Measurements from ENCODE around the gene KCNJ16. TPM values are rescaled to one million over a fixed set of nuclear protein-coding genes. Genes with fewer than 3 reads are reported as not detected.

Gene KCNJ16
- total and polyA plus RNA-seq, 9 of the 15 experiments (the other 6 are each of a cell fraction or from before 2014, with no cell fraction given) = 0.01 to 0.75 (median 0.07) TPM; not detected in 4

DNA sequence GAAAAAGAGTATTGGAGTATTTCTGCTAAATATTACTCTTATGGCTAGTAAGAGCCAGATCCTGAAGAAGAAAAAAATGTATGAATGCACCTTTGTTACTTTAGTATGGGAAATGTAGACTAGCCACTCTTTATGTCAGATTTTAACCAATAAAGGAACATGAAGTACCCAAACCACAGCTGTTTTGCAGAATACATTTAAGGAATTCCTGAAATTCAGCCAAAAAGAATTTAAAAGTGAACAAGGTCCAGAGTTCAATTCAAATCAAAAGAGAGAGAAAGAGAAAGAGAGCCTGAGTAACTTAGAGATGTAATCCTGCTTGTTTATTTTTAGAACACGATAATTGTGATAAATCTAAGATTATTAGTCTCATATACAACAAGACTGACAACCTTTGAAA lies 1.2 kb downstream of the KCNJ16 start:
- no peaks in the 10 kb centered on the region; the same call in 2 of the 3 replicates for H3K36me3 ChIP-seq (ENCODE audit: control insufficient read depth, insufficient read depth, low read length)
- DNase-seq (ENCODE audit: extremely low read depth in 1 of 4, low spot score in 3 of 4) (no peak), FAIRE-seq (no peak), ATAC-seq (no peak)
- no TSS peak for BruUV-seq (replicated peaks)
- H3K9me1 ChIP-seq (ENCODE audit: control insufficient read depth, insufficient read depth, low read length) = no peaks in the 10 kb centered on the region
- H3K4me2 ChIP-seq (ENCODE audit: insufficient read depth, low read length) = no peak overlapping the region
- intact Hi-C loops (cut with micrococcal nuclease) = no loop called here
- no peaks in the 10 kb centered on the region for H3K27me3 ChIP-seq (ENCODE audit: control insufficient read depth in 2 of 2, insufficient read depth in 2 of 2, low read length in 2 of 2)
- CTCF ChIA-PET (ENCODE audit: low intra/inter-chr PET ratio) = no interaction called here
- POLR2A ChIA-PET = interaction anchor here (0.8 kb wide), 1 partner anchor 52 kb away, joined by 4 read pairs; no protein-coding TSS in a partner anchor
- no peaks in the 10 kb centered on the region for H3K9me3 ChIP-seq (replicated peaks; ENCODE audit: control insufficient read depth, insufficient read depth, low read depth, low read length)
- H3K4me1 ChIP-seq (replicated peaks in 1 of 2; ENCODE audit: control insufficient read depth in 2 of 2, insufficient read depth in 2 of 2, low read length in 2 of 2) = no peaks in the 10 kb centered on the region; a peak in 1 of 5 replicates
- H3K4me3 ChIP-seq = no peak overlapping the region
- no peak overlapping the region for H3K27ac ChIP-seq (ENCODE audit: extremely low read depth, low read depth, low read length)
- H3K79me2 ChIP-seq (ENCODE audit: control insufficient read depth, insufficient read depth, low read length) = 0 out of 3 replicates have a peak, but pooled peaks cover 3% of the 10 kb centered on the region
- 0 out of 2 replicates have a peak, but pooled peaks cover 3% of the 10 kb centered on the region for H4K20me1 ChIP-seq (replicated peaks; ENCODE audit: control insufficient read depth, insufficient read depth, low read length)
- H2AFZ ChIP-seq (ENCODE audit: low read depth, low read length) = no peak overlapping the region
- TF ChIP-seq NEUROD1 (IDR thresholded peaks at IDR 0.05; ENCODE audit: borderline replicate concordance, low read depth, low read length, partially characterized antibody) (no peak), ZNF212 (CRISPR knock-in tag; IDR thresholded peaks at IDR 0.05) (no peak), ZNF75A (CRISPR knock-in tag; IDR thresholded peaks at IDR 0.05) (no peak)
- no peak overlapping the region for H3K9ac ChIP-seq (ENCODE audit: insufficient read depth in 1 of 2, low read depth in 2 of 2, low read length in 2 of 2)
- in situ Hi-C loops (cut with MboI) = no loop called here
- 33% methylated on average over 1 of the region's 1 CpG for WGBS (ENCODE audit: insufficient coverage, low coverage, missing lambda C conversion rate)

DNA sequence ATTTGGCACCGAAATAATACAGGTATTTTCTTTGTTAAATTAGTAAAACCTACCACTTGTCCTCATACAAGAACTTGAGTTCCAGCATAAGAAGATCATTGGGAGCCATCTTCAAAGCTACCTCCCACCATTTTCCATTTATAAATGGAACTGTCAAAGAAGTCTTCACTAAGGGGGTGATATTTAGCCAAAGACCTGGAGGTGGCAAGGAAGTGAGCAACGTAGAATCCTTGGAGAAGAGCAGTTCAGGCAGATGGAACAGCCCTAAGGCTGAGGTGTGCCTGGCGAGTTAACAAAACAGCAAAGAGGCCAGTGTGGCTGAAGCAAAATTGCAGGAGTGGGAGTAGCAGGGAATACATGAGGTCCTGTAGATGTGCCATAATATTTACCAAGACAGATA lies 1.8 kb downstream of the KCNJ16 start:
- DNase-seq (ENCODE audit: extremely low read depth in 1 of 4, low spot score in 3 of 4) (no peak), ATAC-seq (no peak), FAIRE-seq (no peak)
- H3K4me1 ChIP-seq (replicated peaks in 1 of 2; ENCODE audit: control insufficient read depth in 2 of 2, insufficient read depth in 2 of 2, low read length in 2 of 2) = no peaks in the 10 kb centered on the region; a peak in 1 of 5 replicates
- CTCF ChIA-PET (ENCODE audit: low intra/inter-chr PET ratio) = no interaction called here
- no peak overlapping the region for H3K9ac ChIP-seq (ENCODE audit: insufficient read depth in 1 of 2, low read depth in 2 of 2, low read length in 2 of 2)
- no TSS peak for BruUV-seq (replicated peaks)
- no peaks in the 10 kb centered on the region for H3K9me1 ChIP-seq (ENCODE audit: control insufficient read depth, insufficient read depth, low read length)
- H3K27ac ChIP-seq (ENCODE audit: extremely low read depth, low read depth, low read length) = no peak overlapping the region
- POLR2A ChIA-PET = no interaction called here
- no peak overlapping the region for H3K4me3 ChIP-seq
- no peak overlapping the region for H3K4me2 ChIP-seq (ENCODE audit: insufficient read depth, low read length)
- H3K9me3 ChIP-seq (replicated peaks; ENCODE audit: control insufficient read depth, insufficient read depth, low read depth, low read length) = no peaks in the 10 kb centered on the region
- intact Hi-C loops (cut with micrococcal nuclease) (no loop called here), in situ Hi-C loops (cut with MboI) (no loop called here)
- no peaks in the 10 kb centered on the region; the same call in 2 of the 3 replicates for H3K36me3 ChIP-seq (ENCODE audit: control insufficient read depth, insufficient read depth, low read length)
- 0 out of 2 replicates have a peak, but pooled peaks cover 3% of the 10 kb centered on the region for H4K20me1 ChIP-seq (replicated peaks; ENCODE audit: control insufficient read depth, insufficient read depth, low read length)
- no peaks in the 10 kb centered on the region for H3K27me3 ChIP-seq (ENCODE audit: control insufficient read depth in 2 of 2, insufficient read depth in 2 of 2, low read length in 2 of 2)
- H3K79me2 ChIP-seq (ENCODE audit: control insufficient read depth, insufficient read depth, low read length) = 0 out of 3 replicates have a peak, but pooled peaks cover 3% of the 10 kb centered on the region
- H2AFZ ChIP-seq (ENCODE audit: low read depth, low read length) = no peak overlapping the region
- WGBS (ENCODE audit: insufficient coverage, low coverage, missing lambda C conversion rate) = 27% methylated on average over 3 of the region's 3 CpGs
- TF ChIP-seq, protein P1, sequence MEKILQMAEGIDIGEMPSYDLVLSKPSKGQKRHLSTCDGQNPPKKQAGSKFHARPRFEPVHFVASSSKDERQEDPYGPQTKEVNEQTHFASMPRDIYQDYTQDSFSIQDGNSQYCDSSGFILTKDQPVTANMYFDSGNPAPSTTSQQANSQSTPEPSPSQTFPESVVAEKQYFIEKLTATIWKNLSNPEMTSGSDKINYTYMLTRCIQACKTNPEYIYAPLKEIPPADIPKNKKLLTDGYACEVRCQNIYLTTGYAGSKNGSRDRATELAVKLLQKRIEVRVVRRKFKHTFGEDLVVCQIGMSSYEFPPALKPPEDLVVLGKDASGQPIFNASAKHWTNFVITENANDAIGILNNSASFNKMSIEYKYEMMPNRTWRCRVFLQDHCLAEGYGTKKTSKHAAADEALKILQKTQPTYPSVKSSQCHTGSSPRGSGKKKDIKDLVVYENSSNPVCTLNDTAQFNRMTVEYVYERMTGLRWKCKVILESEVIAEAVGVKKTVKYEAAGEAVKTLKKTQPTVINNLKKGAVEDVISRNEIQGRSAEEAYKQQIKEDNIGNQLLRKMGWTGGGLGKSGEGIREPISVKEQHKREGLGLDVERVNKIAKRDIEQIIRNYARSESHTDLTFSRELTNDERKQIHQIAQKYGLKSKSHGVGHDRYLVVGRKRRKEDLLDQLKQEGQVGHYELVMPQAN (IDR thresholded peaks at IDR 0.05; ENCODE audit: borderline replicate concordance) = no peak
- TF ChIP-seq CCAR2 (IDR thresholded peaks at IDR 0.05; ENCODE audit: low read depth, low read length) = no peak
- no peak for TF ChIP-seq SMAD2 (IDR thresholded peaks at IDR 0.05; ENCODE audit: low read depth, low read length)
